Suppressor macrophage treated with lipopolysaccharide for 4 hours (primary cell): ENCODE data around the gene OR52B6.
"Not testable (repeated sequence)": the region's sequence is repeated elsewhere in the genome, so short reads cannot be mapped to it uniquely, and the experiment has no call there.

Source experiments
- DNase-seq: peaks from one replicate; pipeline ENCODE4 v3.0.0-alpha.2; 2020

OR52B6 gene

GRCh38 chr11:5596607-5597201 is 16.0 kb downstream of the OR52B6 start, which contains the start of gene TRIM6:
TRIM6 (plus strand) TSS chr11:5596637; CDS start chr11:5596898, 261 bp downstream.
- peak; percentile 65 for DNase-seq

- DNase-seq = no peak
These were observed 17.3 kb downstream of the OR52B6 start for GRCh38 chr11:5597953-5598352.

- DNase-seq = peak; percentile 78
These were observed 19.7 kb downstream of the OR52B6 start for GRCh38 chr11:5600374-5600851.

DNA sequence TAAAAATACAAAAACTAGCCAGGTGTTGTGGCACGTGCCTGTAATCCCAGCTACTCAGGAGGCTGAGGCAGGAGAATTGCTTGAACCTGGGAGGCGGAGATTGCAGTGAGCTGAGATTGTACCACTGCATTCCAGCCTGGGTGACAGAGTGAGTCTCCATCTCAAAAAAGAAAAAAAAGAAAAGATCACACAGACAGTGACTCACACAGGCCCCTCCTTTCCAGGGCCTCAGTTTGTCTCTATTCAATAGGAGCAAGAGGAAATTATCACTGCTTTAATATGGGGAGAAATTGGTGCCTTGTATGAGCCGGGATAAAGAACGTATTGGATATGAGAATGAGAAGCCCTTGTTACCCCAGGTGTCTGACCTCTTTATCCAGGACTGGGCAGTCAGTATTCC is 22.1 kb downstream of the OR52B6 start:
- DNase-seq = not testable (repeated sequence)

GRCh38 chr11:5603326-5603725 is 22.6 kb downstream of the OR52B6 start:
- DNase-seq = no peak

DNA sequence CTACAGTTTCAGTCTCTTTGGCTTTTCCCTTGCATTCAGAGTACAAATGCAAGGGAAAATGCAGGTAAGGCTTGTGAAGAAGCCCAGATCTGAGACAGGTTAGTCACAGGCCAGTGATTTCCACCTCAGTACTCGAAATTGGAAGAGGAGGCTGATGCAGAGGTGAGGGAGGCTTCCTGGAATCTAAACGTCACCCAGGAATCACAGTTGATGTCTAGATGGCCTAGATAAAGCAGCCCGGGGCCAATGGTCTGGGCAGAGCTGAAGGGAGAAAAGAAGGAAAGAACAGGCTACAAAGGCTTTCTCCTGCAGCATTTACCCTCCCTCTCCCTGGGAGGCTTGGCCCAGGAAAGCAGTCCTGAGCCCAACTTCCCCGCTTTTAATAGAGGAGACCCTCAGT is 24.2 kb downstream of the OR52B6 start:
- no peak for DNase-seq

- DNase-seq = no peak
These were observed 25.2 kb downstream of the OR52B6 start for GRCh38 chr11:5605849-5606248.

DNA sequence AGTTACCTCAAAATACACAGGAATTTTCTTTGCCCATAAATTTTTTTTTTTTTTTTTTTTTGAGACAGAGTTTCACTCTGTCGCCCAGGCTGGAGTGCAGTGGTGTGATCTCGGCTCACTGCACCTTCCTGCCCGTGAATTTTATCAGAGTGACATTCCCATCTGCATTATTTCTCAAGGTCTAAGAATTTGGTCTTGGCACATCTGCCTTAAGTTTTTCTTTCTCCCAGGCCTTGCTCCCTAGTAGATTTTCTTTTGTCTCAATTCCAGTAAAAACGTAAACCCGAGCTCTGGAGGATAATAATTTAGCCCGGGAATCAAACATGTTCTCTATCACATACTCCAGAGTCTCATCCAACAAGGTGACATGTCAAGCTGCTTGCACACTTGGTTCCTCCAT is 28.1 kb downstream of the OR52B6 start:
- no peak for DNase-seq

- no peak for DNase-seq
These were observed 29.8 kb downstream of the OR52B6 start for GRCh38 chr11:5610446-5610845.

DNA sequence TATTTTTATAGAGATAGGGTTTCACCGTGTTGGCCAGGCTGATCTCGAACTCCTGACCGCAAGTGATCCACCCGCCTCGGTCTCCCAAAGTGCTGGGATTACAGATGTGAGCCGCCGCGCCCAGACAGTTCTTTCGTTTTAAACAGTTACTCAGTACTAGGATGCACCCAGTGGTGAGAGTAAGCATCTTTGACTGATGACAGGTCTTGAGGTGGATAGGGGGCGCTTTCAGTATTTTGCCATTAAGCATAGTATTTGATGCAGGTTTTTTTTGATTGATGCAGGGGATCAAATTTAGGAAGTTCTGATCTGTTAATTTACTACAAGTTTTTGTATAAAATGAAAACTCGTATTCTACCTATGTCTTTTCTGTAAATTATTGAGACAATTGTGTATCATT is 30.9 kb downstream of the OR52B6 start:
- DNase-seq = no peak

DNA sequence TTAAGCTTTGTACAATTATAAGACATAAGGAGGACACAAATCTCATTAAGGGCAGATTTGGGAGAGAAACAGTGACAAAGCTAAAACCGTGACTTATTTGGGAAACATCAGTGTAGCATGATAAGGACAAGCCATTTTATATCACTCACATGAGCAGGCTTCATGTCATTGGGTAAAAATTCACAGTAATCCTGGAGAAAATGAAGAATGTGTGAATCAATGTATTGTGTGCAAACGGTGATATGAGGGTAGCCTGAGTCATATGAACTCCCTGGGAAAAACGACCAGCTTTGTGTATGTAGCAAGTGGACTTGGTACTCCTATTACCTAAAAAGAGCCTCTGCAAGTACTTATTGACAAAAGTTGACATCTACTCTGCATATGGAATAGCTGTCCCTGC is 38.1 kb downstream of the OR52B6 start:
- DNase-seq = no peak

DNA sequence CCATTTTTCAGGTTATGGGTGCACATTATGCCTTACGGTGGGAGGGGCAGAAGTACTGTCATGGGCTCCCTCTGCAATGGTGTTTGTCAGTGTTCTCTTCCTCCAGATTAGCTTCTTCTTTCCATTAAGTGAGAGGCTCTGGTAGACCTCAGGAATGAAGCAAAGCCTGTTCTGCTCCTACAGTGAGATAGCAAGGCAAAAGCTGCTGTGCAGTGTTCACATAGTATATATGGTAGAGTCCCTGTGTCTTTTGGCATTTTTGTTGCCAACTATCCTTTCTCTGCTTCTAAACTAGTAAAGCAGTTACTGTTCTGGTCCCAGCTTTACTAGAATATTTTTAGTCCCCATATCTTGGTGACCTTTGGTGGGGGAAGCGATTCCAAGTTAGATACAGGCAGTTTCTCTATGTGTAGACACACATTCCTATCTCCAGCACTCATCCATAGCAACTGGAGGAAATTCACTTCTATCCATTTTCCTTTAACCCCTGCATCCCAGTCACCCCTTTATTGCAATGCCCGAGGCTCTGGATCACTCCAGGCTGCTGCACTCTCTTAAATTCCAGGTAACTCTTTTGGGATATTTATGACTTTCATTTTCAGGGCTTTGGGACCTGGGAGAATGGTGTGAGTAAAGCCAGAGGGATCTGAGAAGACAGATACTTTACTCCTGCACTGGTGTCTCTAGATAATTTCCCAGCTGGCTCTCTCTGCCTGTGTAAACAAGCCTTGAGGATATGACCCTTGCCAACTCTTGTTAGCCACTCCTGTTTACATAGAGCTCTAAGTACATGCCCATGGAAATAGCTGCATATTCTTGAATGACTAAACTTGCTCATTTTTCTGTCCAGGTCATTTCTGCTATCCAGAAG is 40.2 kb downstream of the OR52B6 start:
- no peak for DNase-seq

DNA sequence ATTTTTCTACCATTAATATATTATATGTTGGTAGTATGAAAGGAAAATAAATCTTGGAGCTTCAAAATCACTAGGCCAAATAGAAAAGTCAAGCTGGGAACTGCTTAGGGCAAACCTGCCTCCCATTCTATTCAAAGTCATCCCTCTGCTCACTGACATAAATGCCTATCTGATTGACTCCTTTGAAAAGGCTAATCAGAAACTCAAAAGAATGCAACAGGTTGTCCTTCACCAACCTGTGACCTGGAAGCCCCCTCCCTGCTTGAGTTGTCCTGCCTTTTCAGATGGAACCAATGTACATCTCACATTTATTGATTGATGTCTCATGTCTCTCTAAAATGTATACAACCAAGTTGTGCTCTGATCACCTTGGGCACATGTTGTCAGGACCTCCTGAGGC is 40.9 kb downstream of the OR52B6 start:
- no peak for DNase-seq

DNA sequence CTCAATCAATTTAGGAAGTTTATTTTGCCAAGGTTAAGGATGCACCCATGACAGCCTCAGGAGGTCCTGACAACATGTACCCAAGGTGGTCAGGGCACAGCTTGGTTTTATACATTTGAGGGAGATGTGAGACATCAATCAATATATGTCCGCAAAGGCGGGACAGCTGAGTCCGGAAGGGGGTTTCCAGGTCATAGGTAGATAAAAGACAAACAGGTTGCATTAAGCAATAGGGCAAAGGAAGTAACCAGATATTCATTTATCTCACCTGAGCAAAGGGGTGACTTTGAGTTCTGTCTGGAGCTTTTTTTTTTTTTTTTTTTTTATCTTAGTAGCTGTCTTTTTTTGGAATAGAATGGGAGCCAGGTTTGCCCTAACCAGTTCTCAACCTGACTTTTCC is 42.1 kb downstream of the OR52B6 start:
- no peak for DNase-seq

- DNase-seq = peak; percentile 95
These were observed 44.0 kb downstream of the OR52B6 start, which contains the start of gene TRIM34 for GRCh38 chr11:5624489-5625279. TRIM34 (plus strand) TSS chr11:5625001; CDS start chr11:5632332, 7,331 bp downstream.

- DNase-seq = peak; percentile 25
These were observed 44.6 kb downstream of the OR52B6 start for GRCh38 chr11:5625281-5625680.

DNA sequence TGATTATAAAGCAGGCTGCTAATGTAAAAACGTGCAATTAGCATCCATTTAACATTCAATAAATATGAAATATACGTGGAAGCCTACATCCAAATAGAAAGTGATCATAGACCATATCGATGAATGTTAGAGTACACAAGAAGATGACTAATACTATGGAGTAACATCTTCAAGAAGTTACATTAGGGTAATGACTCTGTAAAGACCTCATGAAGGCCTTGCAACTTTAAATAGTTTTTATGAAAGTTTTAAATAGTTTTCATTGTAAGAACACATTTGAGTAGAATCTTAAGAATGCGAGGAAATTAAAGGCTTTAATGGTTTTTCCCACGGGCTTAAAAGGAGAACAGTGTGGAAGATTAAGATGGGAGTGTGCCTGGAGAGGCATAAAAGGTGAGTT is 45.5 kb downstream of the OR52B6 start:
- DNase-seq = peak; percentile 71

DNA sequence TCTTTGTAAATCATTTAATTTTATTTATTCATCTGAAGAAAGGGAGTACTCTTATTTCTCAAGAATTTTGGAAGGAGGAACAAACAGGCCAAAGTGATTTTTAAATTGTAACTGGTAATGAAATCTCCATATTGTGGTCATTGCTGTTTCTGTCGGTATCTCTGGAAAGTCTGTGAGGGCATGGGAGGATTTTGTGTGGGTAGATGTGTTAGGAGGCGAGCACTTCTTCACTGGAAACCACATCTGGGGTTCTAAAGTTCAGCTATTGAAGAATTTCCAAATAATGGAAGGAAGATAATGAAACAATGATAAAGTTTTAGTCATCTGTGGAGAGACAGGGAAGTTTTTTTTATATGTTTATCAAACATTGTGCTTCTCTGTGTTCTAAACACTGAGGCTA is 50.7 kb downstream of the OR52B6 start:
- DNase-seq = peak; percentile 68
